HG03280 (cell line): ENCODE measurements around the gene UPF1.

Source experiments
- ATAC-seq: cut with Tn5 transposase; IDR thresholded peaks from one replicate; pipeline ENCODE4 v1.9.1; 2021; ENCODE audit warnings: mild to moderate bottlenecking, moderate library complexity; ENCODE audit not compliant: unreplicated experiment

The UPF1 gene

GRCh38 chr19:18869781-18870530 lies 38.2 kb downstream of the UPF1 start:
- no peak for ATAC-seq

GRCh38 chr19:18870531-18871172 lies 38.9 kb downstream of the UPF1 start:
- ATAC-seq: no peak

- no peak for ATAC-seq
These were observed 39.8 kb downstream of the UPF1 start for GRCh38 chr19:18871543-18871942.

GRCh38 chr19:18875726-18876125 lies 44.0 kb downstream of the UPF1 start:
- ATAC-seq: no peak

GRCh38 chr19:18876865-18877264 lies 45.1 kb downstream of the UPF1 start:
- no peak for ATAC-seq

- no peak for ATAC-seq
These were observed 46.5 kb downstream of the UPF1 start for GRCh38 chr19:18878058-18878797.

GRCh38 chr19:18878858-18879578 lies 47.3 kb downstream of the UPF1 start:
- no peak for ATAC-seq

- ATAC-seq: no peak
These were observed 48.0 kb downstream of the UPF1 start for GRCh38 chr19:18879579-18880373.

GRCh38 chr19:18881491-18881890 lies 49.7 kb downstream of the UPF1 start:
- ATAC-seq: no peak

GRCh38 chr19:18883526-18884304 lies 52.0 kb downstream of the UPF1 start:
- ATAC-seq: no peak

- no peak for ATAC-seq
These were observed 55.2 kb downstream of the UPF1 start for GRCh38 chr19:18886972-18887371.

GRCh38 chr19:18889949-18890745 lies 58.4 kb downstream of the UPF1 start:
- ATAC-seq: no peak

- no peak for ATAC-seq
These were observed 62.0 kb downstream of the UPF1 start for GRCh38 chr19:18893587-18894253.

- ATAC-seq: no peak
These were observed 62.7 kb downstream of the UPF1 start for GRCh38 chr19:18894254-18895037.

- no peak for ATAC-seq
These were observed 63.5 kb downstream of the UPF1 start for GRCh38 chr19:18895038-18895823.

- no peak for ATAC-seq
These were observed 64.1 kb downstream of the UPF1 start, which contains the start of gene CERS1 for GRCh38 chr19:18895824-18896341. Gene CERS1 (minus strand): TSS chr19:18896158. CDS start chr19:18896072, 86 bp downstream.
